Fibroblast of skin of left biceps (primary cell): ENCODE results near the gene CNTN5.
A peak's percentile ranks its signal among the peaks of the same experiment; 100 is the strongest.
"Not testable (repeated sequence)": the region's sequence is repeated elsewhere in the genome, so short reads cannot be mapped to it uniquely, and the experiment has no call there.

Source experiments
- DNase-seq, 2 experiments: peaks; one replicate each; pipeline ENCODE4 v3.0.0-alpha.2; 2013; ENCODE audit warnings: low read depth in 2 of 2

Gene CNTN5

DNA sequence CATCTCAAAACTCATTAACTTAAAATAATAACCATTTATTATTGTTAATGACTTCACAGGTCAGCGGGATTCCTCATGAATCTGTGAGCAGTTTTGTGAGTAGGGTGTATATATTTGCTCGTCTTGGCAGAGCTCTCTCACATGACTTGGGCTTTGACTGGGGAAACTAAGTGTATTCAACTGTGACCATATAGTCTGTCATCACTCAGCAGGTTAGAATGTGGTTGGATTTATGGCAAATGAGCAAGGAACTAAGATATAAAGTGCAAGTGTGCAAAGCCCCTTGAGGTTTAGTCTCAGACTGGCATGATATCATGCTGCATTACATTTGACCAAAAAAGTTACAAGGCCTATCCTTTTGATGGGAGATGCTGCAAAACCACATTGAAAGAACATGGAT lies 254.8 kb downstream of the CNTN5 start:
- no peak for DNase-seq

DNA sequence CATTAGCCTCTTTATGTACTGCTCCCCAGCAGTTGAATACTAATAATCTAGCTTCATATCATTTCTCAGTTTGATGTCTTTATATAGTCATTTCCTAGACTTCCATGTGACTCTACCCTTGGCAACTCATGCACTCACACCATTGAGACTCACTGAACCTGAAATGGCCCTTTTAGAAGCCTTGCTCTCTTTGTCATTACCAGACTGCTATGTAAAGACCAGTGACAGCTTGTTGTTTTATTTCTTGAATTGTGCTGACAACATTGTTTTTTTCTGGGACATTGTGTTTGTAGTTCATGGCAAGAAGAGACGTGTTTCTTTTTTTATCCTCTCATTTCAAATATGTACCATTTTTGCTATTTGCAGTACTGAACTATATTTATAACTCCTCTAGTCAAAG lies 256.5 kb downstream of the CNTN5 start:
- DNase-seq = no peak

DNA sequence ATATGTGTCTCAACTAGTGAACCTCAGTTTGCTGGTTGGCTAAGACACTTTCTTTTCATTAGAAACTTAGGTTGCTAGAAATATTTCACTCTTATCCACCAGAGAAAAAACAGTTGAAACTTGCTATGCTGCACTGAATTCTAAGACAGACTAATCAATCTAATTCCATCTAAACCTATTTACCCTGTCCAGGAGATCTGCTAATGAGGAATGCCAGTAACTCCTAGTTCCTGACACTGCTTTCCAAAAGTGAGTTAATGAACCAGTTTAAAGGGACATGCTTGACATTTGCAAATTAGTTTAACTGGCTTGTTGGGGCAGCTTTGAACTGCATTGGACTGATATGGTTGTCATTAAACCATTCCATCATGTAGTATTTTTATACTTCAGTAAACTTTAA lies 258.5 kb downstream of the CNTN5 start:
- no peak for DNase-seq

DNA sequence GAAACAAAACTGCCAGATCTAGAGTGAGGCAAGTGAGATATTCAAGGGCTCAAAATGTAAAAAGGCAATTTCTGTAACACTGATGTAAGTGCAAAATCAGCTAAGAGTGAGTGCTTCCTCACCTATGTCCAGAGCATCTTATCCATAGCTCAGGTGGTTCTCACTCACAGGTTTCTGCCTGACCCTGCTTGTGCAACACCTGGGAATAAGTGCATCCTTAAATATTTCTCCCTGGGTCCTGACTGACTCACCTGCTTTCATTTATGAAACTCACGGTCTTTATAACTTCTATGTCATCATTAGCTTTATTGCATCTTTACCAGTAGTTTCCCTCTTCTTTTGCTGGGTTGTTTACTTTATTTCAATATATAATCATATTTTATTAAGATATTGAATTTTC lies 260.6 kb downstream of the CNTN5 start:
- no peak for DNase-seq

DNA sequence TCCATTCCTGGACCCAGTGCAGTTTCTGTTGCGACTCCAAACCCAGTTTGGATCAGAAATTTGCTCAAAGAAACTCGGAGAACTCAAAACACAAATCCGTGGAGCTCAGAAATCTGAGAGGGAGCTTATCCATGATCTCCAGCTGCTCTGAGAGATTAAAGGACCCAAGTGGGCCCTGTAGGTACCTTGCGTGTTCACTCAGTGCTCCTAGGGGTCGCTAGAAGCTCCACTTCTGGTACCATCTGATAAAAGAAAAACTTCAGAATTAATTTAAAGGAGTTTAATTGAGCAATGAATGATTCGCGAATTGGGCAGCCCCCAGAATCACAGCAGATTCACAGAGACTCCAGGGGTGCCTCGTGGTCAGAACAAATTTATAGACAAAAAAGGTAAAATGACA lies 277.2 kb downstream of the CNTN5 start:
- not testable (repeated sequence) for DNase-seq

DNA sequence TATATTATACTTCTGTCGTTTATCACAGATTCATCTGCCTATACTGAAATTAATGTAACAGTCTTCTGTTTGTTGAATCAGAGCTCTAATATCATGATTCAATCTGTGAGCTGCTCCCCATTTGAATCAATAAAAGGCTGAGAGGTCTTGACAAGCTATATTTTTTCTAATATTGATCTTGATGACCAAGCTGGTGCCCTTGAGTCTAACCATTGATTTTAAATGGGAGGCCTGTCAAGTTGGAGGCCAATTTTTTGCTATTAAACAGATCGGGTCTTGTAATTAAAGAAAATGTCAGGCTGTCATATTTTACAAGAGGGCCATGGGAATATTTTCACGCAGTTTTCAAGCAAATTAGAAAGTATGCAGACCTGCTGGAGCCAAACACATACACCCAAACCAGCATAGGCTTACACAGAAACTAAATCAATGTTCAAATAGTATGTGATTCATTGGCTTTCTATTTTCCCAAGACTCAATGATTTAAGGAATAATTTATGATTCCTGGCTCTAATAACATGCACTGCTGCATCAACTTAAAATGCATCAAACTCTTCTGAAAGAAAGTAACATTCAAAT lies 286.9 kb downstream of the CNTN5 start:
- DNase-seq = no peak

DNA sequence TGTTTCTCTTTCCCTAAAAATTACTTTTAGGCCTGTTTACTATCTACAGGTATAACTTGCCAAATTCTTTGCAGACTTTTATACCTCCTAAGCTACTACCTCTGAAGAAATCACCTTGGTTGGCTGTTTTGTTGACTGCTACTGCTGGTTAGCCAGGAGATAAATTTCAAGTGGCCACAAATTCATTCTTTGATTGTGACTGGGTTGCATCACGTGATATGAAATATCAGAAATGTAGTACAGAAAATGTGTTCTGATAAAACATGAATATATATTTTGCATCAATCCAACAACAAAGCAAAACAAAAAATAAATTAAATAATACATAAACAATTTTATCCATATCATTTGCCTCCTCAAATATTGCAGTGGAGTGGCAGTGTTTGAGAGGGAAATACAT lies 291.1 kb downstream of the CNTN5 start:
- no peak for DNase-seq

DNA sequence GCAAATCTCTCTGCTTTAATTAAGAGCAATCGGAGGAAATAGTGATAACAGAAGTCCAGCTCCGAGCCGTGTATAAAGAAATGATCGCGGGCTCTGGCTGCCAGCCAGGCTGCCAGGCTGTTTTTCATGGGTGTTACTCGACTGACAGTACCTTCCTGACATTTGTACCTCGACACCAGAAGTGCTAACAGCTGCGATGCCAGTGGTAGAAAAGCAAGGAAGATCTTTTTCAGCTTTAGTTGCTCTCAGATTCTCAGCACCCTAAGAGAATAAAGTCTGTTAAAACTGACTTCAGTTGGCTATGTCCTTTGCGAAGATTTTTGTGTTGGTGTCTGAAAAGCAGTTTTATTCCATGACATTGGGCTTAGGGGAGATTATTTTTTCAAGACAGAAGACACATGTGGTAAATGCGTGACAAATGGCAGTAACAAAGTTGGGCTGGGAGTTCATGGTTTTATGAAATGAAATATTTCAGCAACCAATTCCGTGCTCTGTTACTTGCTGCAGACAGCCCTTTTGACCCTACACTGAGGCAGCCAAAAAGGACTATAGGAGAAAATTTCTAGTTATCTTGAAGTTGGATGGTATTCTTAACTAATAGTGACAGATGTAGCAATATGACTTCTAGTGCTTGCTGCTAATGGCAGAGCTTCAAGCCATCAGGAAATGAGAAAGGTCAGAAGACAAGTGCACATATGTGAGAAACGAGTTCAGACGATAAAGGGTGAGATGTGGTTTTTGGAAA lies 296.2 kb downstream of the CNTN5 start:
- DNase-seq = peak; percentile 26 to 54

DNA sequence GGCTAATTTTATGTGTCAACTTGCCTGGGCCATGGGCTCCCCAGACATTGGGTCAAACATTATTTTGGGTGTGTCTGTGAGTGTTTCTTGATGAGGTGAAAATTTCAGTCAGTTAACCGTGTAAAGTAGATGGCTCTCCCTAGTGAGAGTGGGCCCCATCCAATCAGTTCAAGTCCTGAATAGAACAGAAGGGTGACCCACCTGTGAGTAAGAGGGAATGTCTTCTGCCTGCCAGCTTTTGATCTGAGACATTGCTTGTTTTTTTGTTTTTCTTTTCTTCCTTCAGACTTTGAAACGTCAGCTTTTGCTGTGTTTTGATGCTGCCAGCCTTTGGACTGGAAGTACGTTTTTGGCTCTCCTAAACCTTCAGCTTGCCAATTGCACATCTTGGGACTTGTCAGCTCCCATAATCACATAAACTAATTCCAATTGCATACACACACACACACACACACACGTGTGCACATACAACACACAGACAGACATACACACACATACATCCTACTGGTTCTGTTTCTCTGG lies 300.1 kb downstream of the CNTN5 start:
- DNase-seq = no peak

DNA sequence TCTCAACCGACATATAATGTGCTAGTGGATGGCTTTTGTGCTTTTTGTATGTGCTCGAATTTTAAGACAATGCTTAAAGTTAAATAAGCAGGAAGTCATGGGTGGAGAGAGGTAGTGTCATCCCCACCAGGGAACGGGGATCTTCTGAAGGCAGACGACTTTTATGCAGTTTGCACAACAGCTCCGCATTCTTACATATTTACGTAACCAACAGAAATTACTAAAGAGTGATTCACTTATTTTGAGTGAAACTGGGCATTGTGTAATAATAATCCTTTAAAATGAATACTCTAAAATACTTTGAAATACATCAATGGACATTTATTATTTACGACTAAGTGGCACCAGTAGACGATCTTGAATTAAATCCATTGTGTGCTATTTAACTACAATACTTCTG lies 305.1 kb downstream of the CNTN5 start:
- DNase-seq = peak; percentile 50 to 59

DNA sequence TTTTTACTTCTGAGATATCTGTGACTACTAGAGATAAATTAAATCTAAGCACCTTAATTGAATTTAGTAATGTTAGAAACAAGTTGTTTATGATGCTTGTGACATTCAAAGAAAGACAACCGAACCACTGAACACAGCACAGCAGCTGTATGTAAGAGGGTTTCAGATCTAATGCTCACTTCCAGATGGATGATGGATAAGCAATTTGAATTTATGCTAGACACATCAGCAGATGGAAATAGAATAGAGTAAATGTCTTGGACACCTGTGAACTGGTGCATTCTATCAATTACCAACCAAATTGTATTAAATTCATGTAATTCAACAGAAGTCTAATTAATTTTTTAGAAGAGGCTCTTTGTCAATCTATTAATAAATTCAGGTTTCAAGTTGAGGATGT lies 306.3 kb downstream of the CNTN5 start:
- no peak for DNase-seq

DNA sequence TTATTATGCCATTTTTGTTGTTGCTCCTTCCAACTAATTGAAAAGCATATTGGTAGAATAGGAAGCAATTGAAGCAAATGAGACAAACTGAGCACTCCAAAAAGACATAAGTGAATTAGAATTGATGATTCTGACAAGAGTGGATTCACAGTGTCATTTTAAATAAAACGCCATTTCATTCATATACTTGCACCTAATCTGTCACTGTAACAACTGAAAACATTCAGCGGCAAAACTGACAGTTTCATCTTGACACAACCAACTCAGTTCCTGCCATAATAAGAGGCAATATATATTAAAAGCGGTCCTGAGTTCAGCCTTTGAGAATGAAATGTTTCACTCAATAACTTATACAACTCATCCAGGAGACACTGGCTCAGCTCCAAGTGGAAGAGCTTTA lies 306.8 kb downstream of the CNTN5 start:
- no peak for DNase-seq

DNA sequence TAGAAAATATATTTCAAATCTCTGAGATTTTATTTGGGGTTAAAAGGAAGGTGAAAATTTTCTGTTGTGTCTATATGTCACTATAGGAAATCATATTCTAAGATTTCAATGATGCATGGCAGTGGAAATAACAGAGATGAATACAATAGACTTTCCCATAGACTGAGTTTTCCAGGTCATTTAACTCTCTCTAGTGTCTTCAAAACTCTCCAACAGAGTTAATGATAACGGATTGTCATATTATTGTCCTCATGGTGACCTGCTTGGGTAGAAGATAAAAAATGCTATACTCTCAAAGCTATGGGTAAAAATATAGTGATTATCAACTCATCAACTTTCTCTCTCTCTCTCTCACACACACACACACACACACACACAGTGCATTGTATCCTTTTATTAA lies 312.9 kb downstream of the CNTN5 start:
- DNase-seq = no peak

DNA sequence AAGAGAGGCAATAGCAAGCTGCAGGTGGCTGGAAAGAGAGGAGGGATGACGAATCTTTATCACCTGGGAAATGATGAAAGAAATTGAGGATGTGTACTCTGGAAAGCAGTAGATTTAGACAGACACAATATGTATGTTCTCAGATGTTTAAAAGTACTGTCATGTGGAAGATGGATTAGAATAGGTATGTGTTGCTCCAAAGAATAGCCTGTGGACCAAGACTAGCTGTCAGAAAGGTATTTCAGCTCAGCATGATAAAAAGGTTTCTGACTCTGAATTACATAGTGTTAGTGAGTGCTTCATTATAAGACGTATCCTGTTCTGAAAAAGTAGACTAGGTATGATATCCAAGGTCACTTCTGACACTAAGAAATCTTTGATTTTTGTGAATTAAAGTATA lies 322.4 kb downstream of the CNTN5 start:
- DNase-seq = no peak

DNA sequence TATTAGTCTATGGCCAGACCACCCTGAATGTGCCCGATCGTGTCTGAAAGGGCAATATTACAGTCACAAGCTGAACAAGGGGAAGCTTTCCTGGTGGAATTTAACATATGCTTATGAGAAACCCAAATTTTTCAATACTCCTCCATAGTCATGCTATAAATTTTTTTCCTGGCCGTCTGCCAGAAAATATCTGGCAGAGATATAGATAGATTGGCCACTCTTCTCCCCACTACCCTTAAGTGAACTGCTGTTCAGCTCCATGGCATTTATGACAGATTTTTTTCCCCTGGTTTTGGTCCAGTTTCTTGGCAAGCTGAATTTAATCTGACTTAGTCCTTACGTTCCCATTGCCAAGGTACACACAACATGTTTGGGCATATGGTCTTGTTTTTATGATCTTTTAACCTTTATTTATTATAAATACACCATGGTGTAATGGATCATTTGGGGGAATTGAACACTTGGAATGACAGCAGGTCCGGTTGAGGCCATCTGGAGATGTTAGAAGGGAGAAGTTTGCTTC lies 328.5 kb downstream of the CNTN5 start:
- DNase-seq = no peak

DNA sequence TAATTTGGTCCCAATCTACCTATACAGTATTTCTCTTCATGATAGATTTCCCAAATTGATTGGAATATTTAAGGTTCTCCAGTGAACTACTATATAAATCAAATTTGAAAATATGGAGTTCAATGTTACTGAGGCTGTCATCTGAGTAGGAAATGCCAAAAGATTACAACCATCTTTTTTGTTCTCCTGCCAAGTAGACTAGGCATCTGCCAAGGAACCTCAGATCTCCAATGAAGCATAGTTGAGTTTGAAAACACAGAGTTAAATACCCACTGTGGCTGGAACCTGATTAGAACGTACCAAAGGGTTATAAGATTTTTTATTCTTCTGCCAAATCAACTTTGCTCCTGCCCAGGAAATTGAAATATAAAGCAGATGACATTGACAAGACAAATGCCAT lies 330.9 kb downstream of the CNTN5 start:
- no peak for DNase-seq

DNA sequence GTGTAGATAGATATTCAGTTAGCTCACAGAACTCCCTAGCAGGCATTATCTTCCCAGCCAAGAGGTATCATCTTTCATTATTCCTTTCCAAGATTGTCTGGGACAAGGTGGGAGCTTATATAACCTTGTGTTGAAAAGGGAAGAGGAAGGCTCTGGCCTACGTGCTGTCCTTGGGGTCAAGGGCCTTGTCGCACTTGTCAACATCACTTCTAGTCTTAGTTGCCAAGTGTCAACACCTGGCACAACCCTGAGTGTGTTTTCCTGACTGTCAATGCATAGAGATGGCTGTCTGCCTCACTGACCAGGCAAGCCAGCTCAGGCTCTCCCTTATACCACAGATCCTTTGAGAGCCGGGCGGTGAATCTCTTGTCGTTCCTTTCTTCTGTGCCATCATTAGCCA lies 331.9 kb downstream of the CNTN5 start:
- no peak for DNase-seq

DNA sequence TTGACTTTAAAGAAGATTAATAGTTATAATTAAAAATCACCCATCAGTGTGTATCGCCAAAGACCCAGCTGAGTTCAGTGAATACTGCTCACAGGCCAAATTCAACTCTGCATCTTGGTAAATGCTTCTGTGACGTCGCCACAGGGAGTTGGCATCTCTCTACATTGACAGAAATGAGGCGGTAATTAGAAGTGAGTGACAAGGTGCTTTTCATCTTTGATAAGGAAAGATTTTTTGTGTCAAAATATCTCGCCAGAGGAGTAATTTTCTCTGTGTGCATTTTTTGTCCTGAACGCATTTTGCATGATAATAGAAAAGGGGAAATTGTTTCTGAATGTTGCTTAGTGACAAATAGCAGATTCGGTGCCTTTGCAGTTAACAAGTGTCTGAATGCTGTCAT lies 345.8 kb downstream of the CNTN5 start:
- DNase-seq = no peak

DNA sequence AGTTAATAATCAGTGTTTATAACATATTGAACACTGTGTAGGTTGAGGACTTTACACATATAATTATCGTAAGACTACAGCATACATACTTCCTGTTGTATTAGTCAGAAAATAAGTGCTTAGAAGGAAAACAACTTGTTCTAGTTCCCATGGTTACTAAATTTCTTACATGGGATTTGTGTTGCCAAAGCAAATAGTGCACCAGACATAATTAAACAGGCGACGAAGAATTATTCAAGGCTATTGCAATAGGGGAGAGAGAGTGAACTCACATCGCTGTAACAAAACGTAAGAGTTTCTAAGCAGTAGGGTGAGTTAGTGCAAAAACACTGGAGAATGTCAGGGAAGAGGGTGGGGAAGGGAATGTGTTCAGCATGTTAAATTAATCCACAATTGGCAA lies 347.8 kb downstream of the CNTN5 start:
- no peak for DNase-seq

DNA sequence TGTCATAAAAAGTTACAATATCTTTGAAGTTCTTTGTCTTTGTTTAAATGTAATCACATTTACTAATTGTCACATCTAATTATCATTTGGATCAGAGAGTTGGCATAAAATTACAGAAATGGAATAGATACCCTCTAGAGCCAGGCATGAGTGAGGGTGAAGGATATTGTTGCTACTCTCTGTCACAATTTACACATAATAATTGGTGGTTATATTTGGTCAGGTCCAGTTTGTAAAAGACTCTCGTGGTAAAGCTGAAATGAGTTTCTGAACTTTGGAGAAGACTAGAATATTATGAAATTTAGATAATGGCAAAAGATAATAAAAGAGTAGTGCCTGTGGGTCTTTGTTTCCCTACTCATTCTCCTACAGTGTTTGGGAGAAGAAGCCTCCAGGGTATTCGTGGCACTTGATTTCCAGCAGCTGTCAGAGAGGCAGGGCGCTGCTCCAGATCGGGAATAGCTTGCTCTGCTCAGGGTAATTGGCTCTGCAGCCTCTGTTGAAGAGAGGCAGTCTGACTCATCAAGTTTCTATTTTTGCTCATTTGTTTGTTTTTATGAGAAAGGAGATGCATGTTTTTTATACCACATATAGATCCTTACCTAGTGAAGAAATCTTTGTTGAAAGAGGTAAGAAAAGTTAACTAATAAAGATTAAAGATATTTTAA lies 349.9 kb downstream of the CNTN5 start:
- DNase-seq = no peak

DNA sequence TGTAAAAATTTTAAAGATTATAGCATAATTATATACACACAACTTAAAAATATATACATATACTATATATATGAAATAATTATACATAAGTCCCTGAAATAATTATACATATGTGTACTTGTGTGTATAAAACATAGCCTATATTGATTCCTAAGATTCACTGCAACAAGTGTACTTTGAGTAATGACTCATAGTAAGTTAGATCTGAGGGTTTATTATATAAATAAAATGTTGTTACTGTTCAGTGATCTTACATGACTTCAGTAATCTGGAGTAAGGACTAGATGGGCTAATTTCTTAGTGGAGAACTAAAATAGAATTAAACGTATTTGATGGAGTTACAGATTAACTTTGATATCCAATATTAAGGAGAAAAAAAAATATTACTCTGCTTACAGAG lies 350.5 kb downstream of the CNTN5 start:
- no peak for DNase-seq

DNA sequence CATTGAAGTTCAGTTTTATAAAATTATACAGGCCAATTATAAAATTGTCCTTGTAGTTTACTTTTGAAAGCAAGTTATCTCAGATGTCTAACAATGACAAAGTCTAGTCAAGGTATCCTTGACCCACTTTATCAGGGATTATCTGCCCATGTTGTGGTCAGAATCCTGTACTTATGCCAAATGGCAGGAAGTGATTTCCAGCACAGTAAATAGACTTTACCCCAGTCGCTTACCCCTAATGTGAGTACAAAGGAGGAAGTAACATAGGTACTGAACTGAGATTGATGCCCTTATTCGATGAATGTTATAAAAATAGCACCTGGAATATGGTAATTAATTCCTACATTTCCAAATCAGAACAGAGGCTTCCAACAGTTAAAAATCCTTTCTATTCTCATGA lies 355.7 kb downstream of the CNTN5 start:
- no peak for DNase-seq
